Choroid plexus epithelial cell (primary cell): ENCODE data around the gene RETN.
A peak's percentile ranks its signal among the peaks of the same experiment; 100 is the strongest.

Source experiments
- DNase-seq: peaks from one replicate; pipeline ENCODE4 v3.0.0-alpha.2; 2010; ENCODE audit warnings: low read depth
- H3K4me3 ChIP-seq: 2 replicates; pipeline ENCODE4 v1.5.1; 2011; ENCODE audit warnings: low read depth, mild to moderate bottlenecking, control low read depth, low read length, moderate library complexity
- TF ChIP-seq, protein P1 (sequence below): conservative IDR thresholded peaks from 2 replicates; pipeline ENCODE4 v1.5.1; 2011; ENCODE audit warnings: low read depth, mild to moderate bottlenecking, control low read depth, inconsistent platforms, low read length, moderate library complexity

Gene RETN

DNA sequence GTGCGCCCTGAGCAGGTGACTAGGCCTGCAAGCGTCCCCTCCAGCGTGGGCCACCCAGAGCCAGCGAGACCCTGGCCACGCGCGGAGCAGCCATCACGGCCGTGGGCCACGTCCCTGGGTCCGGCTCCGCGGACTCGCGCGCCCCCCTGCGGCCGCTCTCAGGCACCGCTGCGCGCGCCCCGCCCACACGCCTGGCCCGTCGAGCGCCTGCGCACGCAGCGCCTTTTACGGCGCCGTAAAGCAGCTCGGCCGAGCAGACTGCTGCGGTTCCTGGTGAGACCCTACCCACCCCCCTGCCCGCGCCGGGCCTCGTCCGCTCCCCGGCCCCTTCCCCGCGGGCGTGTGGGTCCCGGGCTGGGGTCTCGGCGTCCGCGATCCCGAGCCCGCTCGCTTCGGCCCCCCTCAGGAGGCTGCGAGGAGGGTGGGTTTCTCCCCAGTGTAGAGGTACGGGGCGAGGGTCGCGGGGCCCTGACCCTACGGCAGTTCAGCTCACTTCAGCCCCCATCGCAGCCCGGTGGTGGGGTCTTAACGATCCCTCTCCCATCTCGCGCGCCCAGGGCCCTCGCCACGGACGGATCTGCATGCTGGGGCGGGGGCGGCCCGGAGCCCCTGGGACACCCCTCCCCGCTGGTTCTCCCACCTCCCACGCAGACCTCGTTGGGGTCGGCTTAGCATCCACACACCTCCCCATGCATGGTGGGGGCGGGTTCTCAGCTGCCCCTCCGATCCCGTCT lies 11.9 kb downstream of the RETN start, which contains the start of gene TRAPPC5:
TSS of gene TRAPPC5 (plus strand) at position 228 of the 734 bp plus-strand sequence. CDS start 1,421 bp downstream, outside the sequence.
- TF ChIP-seq, protein P1, sequence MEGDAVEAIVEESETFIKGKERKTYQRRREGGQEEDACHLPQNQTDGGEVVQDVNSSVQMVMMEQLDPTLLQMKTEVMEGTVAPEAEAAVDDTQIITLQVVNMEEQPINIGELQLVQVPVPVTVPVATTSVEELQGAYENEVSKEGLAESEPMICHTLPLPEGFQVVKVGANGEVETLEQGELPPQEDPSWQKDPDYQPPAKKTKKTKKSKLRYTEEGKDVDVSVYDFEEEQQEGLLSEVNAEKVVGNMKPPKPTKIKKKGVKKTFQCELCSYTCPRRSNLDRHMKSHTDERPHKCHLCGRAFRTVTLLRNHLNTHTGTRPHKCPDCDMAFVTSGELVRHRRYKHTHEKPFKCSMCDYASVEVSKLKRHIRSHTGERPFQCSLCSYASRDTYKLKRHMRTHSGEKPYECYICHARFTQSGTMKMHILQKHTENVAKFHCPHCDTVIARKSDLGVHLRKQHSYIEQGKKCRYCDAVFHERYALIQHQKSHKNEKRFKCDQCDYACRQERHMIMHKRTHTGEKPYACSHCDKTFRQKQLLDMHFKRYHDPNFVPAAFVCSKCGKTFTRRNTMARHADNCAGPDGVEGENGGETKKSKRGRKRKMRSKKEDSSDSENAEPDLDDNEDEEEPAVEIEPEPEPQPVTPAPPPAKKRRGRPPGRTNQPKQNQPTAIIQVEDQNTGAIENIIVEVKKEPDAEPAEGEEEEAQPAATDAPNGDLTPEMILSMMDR, result peak; percentile 47
- H3K4me3 ChIP-seq, result peak within 1 kb of the TSS; percentile 95
- DNase-seq, result peak; percentile 83

DNA sequence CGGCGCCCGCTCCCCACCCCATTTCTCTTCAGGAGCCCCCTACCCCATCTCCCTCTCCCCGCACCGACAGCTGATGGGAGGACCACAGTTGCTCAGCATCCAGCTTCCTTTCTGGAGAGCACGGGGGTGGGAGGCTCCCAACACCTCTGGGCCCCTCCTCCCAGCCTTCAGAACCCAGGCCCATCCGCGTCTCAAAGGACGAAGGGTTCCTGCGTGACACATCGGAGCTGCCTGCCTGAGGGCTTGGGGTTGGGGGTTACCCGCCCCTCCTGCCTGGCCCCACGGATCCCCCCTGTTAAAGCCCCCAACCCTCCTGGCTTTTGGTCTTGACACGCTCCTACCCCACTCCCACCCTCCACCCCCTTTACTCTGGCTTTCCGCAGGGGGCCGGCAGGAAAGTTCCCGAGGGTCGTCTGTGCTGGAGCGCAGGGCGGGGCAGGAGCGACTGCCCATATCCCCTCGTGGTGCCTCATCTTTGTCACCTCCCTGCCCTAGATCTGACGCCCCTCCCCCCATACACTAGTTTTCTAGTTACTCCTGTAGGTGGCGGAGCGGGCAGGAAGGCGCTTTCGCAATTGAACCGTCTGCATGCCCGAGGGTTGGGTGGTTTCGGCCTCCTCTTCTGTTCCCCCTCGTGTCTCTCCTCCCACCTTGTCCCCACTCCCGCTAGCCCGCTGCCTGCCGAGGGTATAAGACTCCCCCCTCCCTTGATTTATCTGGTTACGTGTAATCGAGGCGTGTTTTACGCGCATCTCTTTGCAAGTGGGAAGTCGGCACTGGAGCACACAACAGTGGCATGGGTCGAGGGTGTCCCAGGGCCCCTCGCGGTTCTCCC lies 12.7 kb downstream of the RETN start:
- peak; percentile 79 for DNase-seq
- peak overlapping the region; percentile 95 for H3K4me3 ChIP-seq
- TF ChIP-seq, protein P1, result peak; percentile 78

DNA sequence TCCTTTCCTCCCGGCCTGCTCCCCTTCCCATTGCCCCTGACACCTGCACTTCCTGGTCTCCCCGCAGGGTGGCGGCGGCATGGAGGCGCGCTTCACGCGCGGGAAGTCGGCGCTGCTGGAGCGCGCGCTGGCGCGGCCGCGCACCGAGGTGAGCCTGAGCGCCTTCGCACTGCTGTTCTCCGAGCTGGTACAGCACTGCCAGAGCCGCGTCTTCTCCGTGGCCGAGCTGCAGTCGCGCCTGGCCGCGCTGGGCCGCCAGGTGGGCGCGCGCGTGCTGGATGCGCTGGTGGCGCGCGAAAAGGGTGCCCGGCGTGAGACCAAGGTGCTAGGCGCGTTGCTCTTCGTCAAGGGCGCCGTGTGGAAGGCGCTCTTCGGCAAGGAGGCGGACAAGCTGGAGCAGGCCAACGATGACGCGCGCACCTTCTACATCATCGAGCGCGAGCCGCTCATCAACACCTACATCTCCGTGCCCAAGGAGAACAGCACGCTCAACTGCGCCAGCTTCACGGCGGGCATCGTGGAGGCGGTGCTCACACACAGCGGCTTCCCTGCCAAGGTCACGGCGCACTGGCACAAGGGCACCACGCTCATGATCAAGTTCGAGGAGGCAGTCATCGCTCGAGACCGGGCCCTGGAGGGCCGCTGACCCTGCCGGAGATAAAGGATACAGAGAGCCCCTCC lies 13.5 kb downstream of the RETN start:
- peak overlapping the region; percentile 95 for H3K4me3 ChIP-seq
- TF ChIP-seq, protein P1, result no peak
- no peak for DNase-seq

DNA sequence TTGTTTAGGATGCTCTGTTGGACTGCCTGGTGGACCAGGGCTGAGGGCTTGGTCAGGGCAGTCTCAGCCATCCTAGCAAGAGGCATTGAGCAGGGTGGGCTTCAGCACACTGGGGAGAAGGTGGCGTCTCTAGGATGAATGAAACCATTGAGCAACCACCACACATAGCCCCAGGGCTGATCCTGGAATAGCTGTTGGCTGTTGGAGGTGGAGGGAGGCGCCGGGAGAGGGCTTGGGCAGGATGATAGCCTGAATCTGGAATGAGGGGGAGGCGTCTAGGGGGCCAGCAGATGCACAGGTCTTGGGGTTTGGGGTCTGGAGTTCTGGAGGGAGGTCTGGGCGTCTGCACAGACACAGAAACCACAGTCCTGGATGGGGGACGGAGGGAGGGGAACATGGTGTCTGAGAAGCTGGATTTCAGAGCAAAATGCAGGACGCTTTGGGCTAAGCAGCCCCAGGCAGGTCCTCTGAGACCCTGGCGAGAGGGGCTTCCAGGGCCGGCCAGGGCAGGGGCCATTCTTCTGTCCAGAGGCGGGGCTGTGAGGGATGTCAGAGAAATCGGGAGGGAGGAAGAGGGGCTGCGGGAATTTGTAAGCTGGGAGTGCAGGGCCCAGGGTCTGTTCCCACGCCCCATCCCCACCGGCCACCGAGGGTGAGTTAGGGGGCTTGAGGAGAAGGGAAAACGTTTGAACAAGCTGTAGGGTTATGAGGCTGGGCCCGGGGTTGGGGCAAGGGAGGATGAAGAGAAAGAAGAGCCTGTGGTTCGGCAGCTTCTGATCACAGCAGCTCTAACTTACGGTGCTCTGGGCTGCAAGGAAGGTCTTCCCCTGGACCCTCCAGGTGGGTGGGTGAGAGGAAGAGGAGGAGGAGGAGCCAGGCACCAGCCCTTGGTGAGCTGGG lies 16.9 kb downstream of the RETN start:
- TF ChIP-seq, protein P1, result no peak
- H3K4me3 ChIP-seq, result no peak overlapping the region
- no peak for DNase-seq

DNA sequence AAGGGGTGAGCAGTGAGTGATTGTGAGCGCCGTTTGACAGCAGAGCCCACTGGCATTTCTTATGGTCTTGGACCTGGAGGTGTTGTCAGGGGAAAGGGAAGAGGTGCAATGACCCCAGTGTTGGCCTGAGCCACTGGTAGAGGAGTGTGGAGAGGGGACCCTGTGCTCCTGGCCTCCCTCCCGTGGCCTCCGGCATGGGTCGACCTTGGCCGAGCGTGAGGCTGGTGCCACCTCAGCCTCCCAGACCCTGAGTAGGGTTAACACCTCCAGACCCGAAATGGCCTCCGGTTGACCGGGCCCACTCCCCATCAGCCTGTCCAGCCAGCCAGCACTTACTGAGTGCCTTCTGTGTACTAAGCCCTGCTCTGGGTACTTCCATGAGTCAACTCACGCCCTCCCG lies 18.3 kb downstream of the RETN start:
- TF ChIP-seq, protein P1, result no peak
- no peak overlapping the region for H3K4me3 ChIP-seq
- DNase-seq, result no peak

DNA sequence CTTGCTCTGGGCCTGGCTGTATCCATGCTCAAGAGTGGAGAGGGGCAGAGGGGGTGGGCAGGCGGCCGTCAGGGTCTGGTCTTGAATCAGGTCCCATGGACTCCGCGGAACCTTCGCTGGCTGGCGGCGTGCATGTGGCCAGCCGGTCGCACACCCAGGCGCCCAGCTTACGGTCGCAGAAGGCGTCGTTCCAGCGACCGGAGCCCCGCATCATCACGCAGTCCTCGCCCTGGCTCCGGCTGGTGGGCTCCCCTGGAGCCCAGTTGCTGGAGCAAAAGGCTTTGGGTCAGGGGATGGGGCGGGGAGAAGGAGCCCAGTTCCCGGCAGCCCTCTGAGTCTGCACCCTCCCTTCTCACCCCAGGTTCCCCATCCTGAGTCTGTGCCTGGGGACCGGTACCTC lies 20.3 kb downstream of the RETN start:
- TF ChIP-seq, protein P1, result no peak
- H3K4me3 ChIP-seq, result no peak overlapping the region
- no peak for DNase-seq
